Neuron (in vitro differentiated cells): ENCODE results near the gene ATP5PB.

Experiments
- H2AFZ ChIP-seq: one replicate; pipeline ENCODE4 v1.6.1; 2013; ENCODE audit warnings: low read depth, mild to moderate bottlenecking, inconsistent platforms, low read length, moderate library complexity
- H3K27me3 ChIP-seq: one replicate; pipeline ENCODE4 v1.6.1; 2013; ENCODE audit warnings: low read length; ENCODE audit not compliant: insufficient read depth
- H3K36me3 ChIP-seq: one replicate; pipeline ENCODE4 v1.6.1; 2013; ENCODE audit warnings: low read length; ENCODE audit not compliant: insufficient read depth
- H3K4me1 ChIP-seq: one replicate; pipeline ENCODE4 v1.6.1; 2013; ENCODE audit warnings: low read length; ENCODE audit not compliant: insufficient read depth
- H3K4me3 ChIP-seq: 2 replicates; pipeline ENCODE4 v1.5.1; 2013; ENCODE audit warnings: mild to moderate bottlenecking, low read length, moderate library complexity
- H3K9me3 ChIP-seq: one replicate; pipeline ENCODE4 v1.6.1; 2013; ENCODE audit warnings: low read length

Gene ATP5PB

GRCh38 chr1:111470596-111470995, 21.3 kb downstream of the ATP5PB start:
- Histone ChIP-seq H3K4me1 (no peaks in the 10 kb centered on the region), H3K36me3 (peaks cover 2% of the 10 kb centered on the region), H2AFZ (no peak overlapping the region), H3K27me3 (no peaks in the 10 kb centered on the region), H3K4me3 (no peak overlapping the region), H3K9me3 (no peaks in the 10 kb centered on the region)

DNA sequence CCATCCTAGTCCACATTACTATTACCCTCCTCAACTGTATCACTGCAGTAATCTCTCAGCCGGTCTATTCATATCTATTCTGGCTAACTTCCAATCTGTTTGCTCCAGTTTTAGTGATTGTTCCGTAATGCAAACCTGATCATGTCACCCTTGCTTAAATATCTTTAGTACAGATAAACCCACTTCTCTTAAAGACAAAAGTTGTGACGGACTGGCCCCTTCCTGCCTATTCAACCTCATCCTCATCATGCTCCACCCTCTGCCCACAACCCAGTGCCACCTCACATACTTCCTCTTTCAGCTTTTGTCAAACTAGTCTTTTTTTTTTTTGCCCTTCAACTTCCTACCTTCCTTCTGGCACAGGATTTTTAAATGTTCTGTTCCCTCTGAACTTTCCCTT, 21.7 kb downstream of the ATP5PB start:
- peaks cover 2% of the 10 kb centered on the region for H3K36me3 ChIP-seq
- H2AFZ ChIP-seq, result no peak overlapping the region
- no peaks in the 10 kb centered on the region for H3K27me3 ChIP-seq
- no peak overlapping the region for H3K4me3 ChIP-seq
- H3K9me3 ChIP-seq, result no peaks in the 10 kb centered on the region
- no peaks in the 10 kb centered on the region for H3K4me1 ChIP-seq

DNA sequence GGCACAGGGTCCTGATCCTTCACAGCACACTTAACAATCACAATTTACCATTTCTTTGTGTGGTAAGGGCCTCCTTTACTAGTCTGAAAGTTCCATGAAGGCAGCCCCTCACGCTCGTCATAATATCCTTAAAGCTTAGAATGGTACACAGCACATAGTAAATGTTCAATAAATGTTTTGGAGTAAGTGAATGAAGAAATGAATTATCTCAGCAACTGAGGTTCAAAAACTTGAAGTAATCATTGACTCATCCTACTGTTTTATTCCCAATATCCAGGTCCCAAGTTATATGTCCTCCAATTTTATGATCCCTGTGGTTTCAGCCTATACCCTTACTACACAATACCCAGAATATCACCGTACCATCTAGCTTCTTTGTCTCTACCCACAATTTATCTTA, 22.3 kb downstream of the ATP5PB start:
- Histone ChIP-seq H3K27me3 (no peaks in the 10 kb centered on the region), H3K36me3 (peaks cover 2% of the 10 kb centered on the region), H3K4me3 (no peak overlapping the region), H3K4me1 (no peaks in the 10 kb centered on the region), H3K9me3 (no peaks in the 10 kb centered on the region), H2AFZ (no peak overlapping the region)

DNA sequence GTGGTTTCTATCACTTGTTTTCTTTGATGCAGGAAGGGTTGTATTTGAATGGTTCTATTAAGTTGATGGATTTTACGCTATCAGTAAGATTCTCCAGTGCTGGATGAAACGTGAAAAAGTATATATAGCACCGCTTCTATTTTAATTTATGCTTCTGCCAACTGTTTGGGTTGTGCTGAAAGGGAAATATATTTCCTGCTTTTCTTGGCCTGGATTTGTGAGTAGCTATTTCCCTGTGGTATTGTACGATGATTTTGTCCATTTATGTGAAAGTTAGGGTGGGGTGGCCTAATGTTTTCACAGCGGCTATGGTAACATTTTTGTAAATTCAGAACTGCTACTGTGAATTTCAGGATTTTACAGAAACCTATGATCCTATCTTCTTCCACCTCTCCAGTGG, 24.8 kb downstream of the ATP5PB start:
- no peaks in the 10 kb centered on the region for H3K27me3 ChIP-seq
- no peak overlapping the region for H2AFZ ChIP-seq
- H3K4me1 ChIP-seq, result no peaks in the 10 kb centered on the region
- H3K36me3 ChIP-seq, result no peaks in the 10 kb centered on the region
- no peaks in the 10 kb centered on the region for H3K9me3 ChIP-seq
- H3K4me3 ChIP-seq, result no peak overlapping the region

- Histone ChIP-seq H3K4me3 (no peak overlapping the region), H2AFZ (no peak overlapping the region), H3K36me3 (no peaks in the 10 kb centered on the region), H3K27me3 (no peaks in the 10 kb centered on the region), H3K9me3 (no peaks in the 10 kb centered on the region), H3K4me1 (no peaks in the 10 kb centered on the region)
Observed at GRCh38 chr1:111474521-111474920, 25.3 kb downstream of the ATP5PB start.

DNA sequence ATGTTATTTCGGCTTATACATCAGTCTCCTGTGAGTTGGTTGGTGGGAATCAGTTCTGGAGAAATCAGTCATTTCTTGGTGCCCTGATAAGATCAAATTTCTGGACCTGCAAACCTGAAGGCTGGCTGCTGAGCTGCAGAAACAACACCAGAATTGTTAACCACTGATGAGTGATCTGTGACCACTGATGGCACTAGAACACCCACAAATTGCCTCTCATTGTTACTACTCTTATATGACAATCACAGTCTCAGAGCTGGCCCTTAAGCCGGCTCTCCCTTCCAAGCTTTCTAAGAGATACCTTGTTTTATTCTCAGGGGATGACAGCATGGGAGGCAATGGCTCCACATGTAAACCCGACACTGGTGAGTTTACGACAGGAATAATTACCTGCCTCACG, 26.4 kb downstream of the ATP5PB start:
- Histone ChIP-seq H3K36me3 (no peaks in the 10 kb centered on the region), H3K27me3 (no peaks in the 10 kb centered on the region), H2AFZ (no peak overlapping the region)

DNA sequence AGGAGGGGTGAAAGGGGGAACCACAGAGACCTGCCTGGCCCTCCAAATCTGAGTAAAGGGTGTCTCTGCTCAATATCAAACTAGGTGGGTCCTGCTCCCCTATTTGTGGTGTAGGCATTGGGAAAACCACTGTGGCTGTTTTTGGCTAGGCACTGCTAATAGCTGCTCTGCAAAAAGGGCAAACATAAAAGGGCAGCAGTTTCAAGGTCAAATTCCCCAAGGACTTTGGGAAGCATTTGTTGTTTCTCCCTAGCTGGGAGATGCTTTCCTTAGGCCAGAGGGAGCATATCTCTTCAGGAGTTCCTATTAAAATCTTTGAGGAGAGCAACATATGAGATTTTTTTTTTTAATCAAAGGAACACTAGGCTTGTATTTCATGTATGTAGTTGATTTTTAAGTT, 26.9 kb downstream of the ATP5PB start:
- H3K36me3 ChIP-seq, result no peaks in the 10 kb centered on the region
- H3K4me3 ChIP-seq, result no peak overlapping the region

More for the DNA sequence above, 26.4 kb downstream of the ATP5PB start:
- Histone ChIP-seq H3K9me3 (no peaks in the 10 kb centered on the region), H3K4me3 (no peak overlapping the region), H3K4me1 (no peaks in the 10 kb centered on the region)

DNA sequence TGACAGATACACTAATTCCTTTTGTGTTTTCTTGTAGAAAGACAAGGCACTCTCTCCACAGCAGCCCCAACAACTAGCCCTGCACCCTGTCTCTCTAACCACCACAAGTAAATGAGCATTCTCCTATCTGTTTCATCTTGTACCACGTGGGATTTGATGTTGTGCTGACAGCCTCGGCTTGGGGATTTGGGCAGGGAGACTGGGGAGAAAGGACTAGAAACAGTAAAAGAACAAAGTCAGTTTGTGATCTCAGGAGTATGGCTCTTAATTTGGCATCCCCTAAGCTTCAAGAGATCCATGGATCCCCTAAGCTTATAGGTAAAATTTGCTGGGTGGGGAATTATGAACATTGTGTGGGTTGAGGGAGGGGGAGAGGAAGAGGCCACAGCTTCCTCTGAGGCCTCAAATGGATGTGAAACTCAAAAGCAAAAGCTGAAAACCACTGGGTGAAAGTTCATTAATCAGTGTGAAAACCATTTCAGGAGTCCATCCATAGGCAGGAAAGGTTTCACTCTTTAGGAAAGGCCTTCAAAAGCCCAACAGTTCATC, 27.6 kb downstream of the ATP5PB start:
- no peaks in the 10 kb centered on the region for H3K27me3 ChIP-seq
- no peak overlapping the region for H2AFZ ChIP-seq

More for the DNA sequence above, 26.9 kb downstream of the ATP5PB start:
- Histone ChIP-seq H3K4me1 (no peaks in the 10 kb centered on the region), H3K9me3 (no peaks in the 10 kb centered on the region), H3K27me3 (no peaks in the 10 kb centered on the region), H2AFZ (no peak overlapping the region)

GRCh38 chr1:111480674-111481073, 31.4 kb downstream of the ATP5PB start:
- Histone ChIP-seq H2AFZ (no peak overlapping the region), H3K27me3 (peaks cover 2% of the 10 kb centered on the region), H3K9me3 (no peaks in the 10 kb centered on the region), H3K4me1 (no peaks in the 10 kb centered on the region), H3K4me3 (no peak overlapping the region), H3K36me3 (no peaks in the 10 kb centered on the region)

More for the DNA sequence above, 27.6 kb downstream of the ATP5PB start:
- Histone ChIP-seq H3K4me3 (no peak overlapping the region), H3K9me3 (no peaks in the 10 kb centered on the region), H3K36me3 (no peaks in the 10 kb centered on the region), H3K4me1 (no peaks in the 10 kb centered on the region)

GRCh38 chr1:111481387-111482221, 32.3 kb downstream of the ATP5PB start:
- H3K4me3 ChIP-seq, result no peak overlapping the region
- no peak overlapping the region for H2AFZ ChIP-seq
- H3K36me3 ChIP-seq, result no peaks in the 10 kb centered on the region
- H3K4me1 ChIP-seq, result no peaks in the 10 kb centered on the region
- H3K9me3 ChIP-seq, result no peaks in the 10 kb centered on the region
- peaks cover 2% of the 10 kb centered on the region for H3K27me3 ChIP-seq

DNA sequence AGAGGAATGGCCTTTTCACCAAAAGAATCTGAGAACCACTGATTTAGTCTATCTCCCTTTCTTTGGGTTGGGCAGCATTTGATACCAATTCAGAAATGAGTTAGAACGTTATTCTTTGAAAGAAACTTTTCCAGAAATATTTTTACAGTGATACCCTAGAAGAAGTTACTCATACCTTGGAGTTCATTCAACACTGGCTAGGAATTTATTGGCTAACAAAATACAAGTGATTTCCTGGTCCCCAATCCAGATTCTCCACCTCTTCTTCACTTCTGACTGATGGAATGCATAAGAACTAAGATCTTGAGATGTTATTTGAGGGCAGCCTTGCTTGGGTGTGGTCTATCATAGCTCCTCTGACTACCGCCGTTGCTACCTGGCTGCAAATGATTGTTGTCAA, 33.9 kb downstream of the ATP5PB start:
- Histone ChIP-seq H2AFZ (no peak overlapping the region), H3K36me3 (no peaks in the 10 kb centered on the region), H3K27me3 (peaks cover 2% of the 10 kb centered on the region), H3K4me1 (no peaks in the 10 kb centered on the region), H3K9me3 (no peaks in the 10 kb centered on the region), H3K4me3 (no peak overlapping the region)

DNA sequence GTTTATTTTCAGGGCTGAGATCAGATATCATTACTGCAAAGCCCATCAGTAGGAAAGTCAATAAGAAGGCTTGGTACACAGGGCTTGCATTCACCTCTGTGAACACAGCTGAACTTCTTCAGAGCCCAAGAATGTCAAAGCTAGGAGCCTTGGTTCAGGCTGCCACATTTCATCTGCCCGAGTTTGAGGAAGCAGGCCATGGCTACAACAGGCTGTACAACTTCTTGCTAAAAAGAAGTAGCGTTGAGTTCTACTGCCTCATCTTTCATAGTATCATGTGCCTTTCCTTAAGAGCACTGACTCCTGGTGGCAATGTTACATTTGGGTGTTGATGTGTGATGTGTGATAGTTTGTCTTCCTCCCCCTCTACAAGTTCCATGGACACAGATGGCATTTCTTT, 34.6 kb downstream of the ATP5PB start:
- Histone ChIP-seq H3K36me3 (no peaks in the 10 kb centered on the region), H3K4me1 (no peaks in the 10 kb centered on the region), H3K4me3 (no peak overlapping the region), H3K9me3 (no peaks in the 10 kb centered on the region), H2AFZ (no peak overlapping the region), H3K27me3 (peaks cover 2% of the 10 kb centered on the region)

GRCh38 chr1:111484391-111485026, 35.2 kb downstream of the ATP5PB start:
- no peak overlapping the region for H3K4me3 ChIP-seq
- H3K36me3 ChIP-seq, result no peaks in the 10 kb centered on the region
- no peak overlapping the region for H2AFZ ChIP-seq
- H3K9me3 ChIP-seq, result no peaks in the 10 kb centered on the region
- H3K27me3 ChIP-seq, result peaks cover 2% of the 10 kb centered on the region
- no peaks in the 10 kb centered on the region for H3K4me1 ChIP-seq
